ENCODE measurements around the gene AATK.

Gene AATK

GRCh38 chr17:81102869-81103268, 63.2 kb downstream of the AATK start:
- no peak for DNase-seq (ENCODE audit: low read depth)
- TF ChIP-seq CTCF (conservative IDR thresholded peaks at IDR 0.05; ENCODE audit: low read length), result no peak
- H3K4me3 ChIP-seq (ENCODE audit: low read length), result no peak overlapping the region

- no peak for DNase-seq (ENCODE audit: low read depth)
- no peak for TF ChIP-seq CTCF (conservative IDR thresholded peaks at IDR 0.05; ENCODE audit: low read length)
- no peak overlapping the region for H3K4me3 ChIP-seq (ENCODE audit: low read length)
Measured at GRCh38 chr17:81102352-81102751, 63.7 kb downstream of the AATK start.

GRCh38 chr17:81101614-81102306, 64.3 kb downstream of the AATK start:
- peak; percentile 69 for DNase-seq (ENCODE audit: low read depth)
- TF ChIP-seq CTCF (conservative IDR thresholded peaks at IDR 0.05; ENCODE audit: low read length), result peak; percentile 100
- H3K4me3 ChIP-seq (ENCODE audit: low read length), result no peak overlapping the region

GRCh38 chr17:81100668-81101067, 65.4 kb downstream of the AATK start:
- DNase-seq (ENCODE audit: low read depth), result no peak
- TF ChIP-seq CTCF (conservative IDR thresholded peaks at IDR 0.05; ENCODE audit: low read length), result no peak
- H3K4me3 ChIP-seq (ENCODE audit: low read length), result no peak overlapping the region

- no peak for DNase-seq (ENCODE audit: low read depth)
Measured at GRCh38 chr17:81099888-81100287, 66.1 kb downstream of the AATK start.

GRCh38 chr17:81097943-81098308, 68.1 kb downstream of the AATK start:
- peak overlapping the region; percentile 63 for H3K4me3 ChIP-seq (ENCODE audit: low read length)
- no peak for TF ChIP-seq CTCF (conservative IDR thresholded peaks at IDR 0.05; ENCODE audit: low read length)

More at GRCh38 chr17:81099888-81100287, 66.1 kb downstream of the AATK start:
- no peak overlapping the region for H3K4me3 ChIP-seq (ENCODE audit: low read length)
- no peak for TF ChIP-seq CTCF (conservative IDR thresholded peaks at IDR 0.05; ENCODE audit: low read length)

GRCh38 chr17:81097134-81097942, 68.7 kb downstream of the AATK start:
- peak overlapping the region; percentile 63 for H3K4me3 ChIP-seq (ENCODE audit: low read length)

More at GRCh38 chr17:81097943-81098308, 68.1 kb downstream of the AATK start:
- peak; percentile 42 for DNase-seq (ENCODE audit: low read depth)

More at GRCh38 chr17:81097134-81097942, 68.7 kb downstream of the AATK start:
- peak; percentile 65 for TF ChIP-seq CTCF (conservative IDR thresholded peaks at IDR 0.05; ENCODE audit: low read length)
- DNase-seq (ENCODE audit: low read depth), result peak; percentile 80
